Transverse colon (tissue), 4 donors: Measurements from ENCODE around the gene ADCY1.

ENCODE experiments used
- EP300 ChIP-seq: sonication (generic); formaldehyde crosslinking; IDR thresholded peaks from one replicate; pipeline ENCODE4 v1.6.1; 2017; ENCODE audit warnings: antibody characterized with exemption, low read depth
- POLR2AphosphoS5 ChIP-seq, 3 donors: sonication (generic); formaldehyde crosslinking; IDR thresholded peaks; one replicate each; pipeline ENCODE4 v1.6.1; 2016; ENCODE audit warnings: antibody characterized with exemption in 3 of 3
- TF ChIP-seq, protein P1 (sequence below), 5 experiments: fragments of 200-600 bp in 3 of 5; fragments of 450-650 bp in 2 of 5; sonication (generic) in 3 of 5; IDR thresholded peaks; 1 replicate in 2 of 5; 2 replicates in 3 of 5; pipeline ENCODE4 v1.5.1; 2016 to 2017; ENCODE audit warnings: antibody characterized with exemption in 5 of 5, inconsistent platforms in 3 of 5, mild to moderate bottlenecking in 2 of 5, moderate library complexity in 1 of 5

GRCh38 chr7:45654341-45654740, 80.2 kb downstream of the ADCY1 start:
- TF ChIP-seq EP300 (no peak), POLR2AphosphoS5 (IDR thresholded peaks at IDR 0.05) (no peak)
- TF ChIP-seq, protein P1, sequence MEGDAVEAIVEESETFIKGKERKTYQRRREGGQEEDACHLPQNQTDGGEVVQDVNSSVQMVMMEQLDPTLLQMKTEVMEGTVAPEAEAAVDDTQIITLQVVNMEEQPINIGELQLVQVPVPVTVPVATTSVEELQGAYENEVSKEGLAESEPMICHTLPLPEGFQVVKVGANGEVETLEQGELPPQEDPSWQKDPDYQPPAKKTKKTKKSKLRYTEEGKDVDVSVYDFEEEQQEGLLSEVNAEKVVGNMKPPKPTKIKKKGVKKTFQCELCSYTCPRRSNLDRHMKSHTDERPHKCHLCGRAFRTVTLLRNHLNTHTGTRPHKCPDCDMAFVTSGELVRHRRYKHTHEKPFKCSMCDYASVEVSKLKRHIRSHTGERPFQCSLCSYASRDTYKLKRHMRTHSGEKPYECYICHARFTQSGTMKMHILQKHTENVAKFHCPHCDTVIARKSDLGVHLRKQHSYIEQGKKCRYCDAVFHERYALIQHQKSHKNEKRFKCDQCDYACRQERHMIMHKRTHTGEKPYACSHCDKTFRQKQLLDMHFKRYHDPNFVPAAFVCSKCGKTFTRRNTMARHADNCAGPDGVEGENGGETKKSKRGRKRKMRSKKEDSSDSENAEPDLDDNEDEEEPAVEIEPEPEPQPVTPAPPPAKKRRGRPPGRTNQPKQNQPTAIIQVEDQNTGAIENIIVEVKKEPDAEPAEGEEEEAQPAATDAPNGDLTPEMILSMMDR (IDR thresholded peaks at IDR 0.05): no peak
